Glomerular endothelial cell (primary cell): ENCODE data around the gene LETMD1. TPM values are rescaled to one million over a fixed set of nuclear protein-coding genes. Genes with fewer than 3 reads are reported as not detected.
A peak's percentile ranks its signal among the peaks of the same experiment; 100 is the strongest.
"Not testable (repeated sequence)": the region's sequence is repeated elsewhere in the genome, so short reads cannot be mapped to it uniquely, and the experiment has no call there.

Experiments used
- DNase-seq: peaks from one replicate; pipeline ENCODE4 v3.0.0-alpha.2; 2011; ENCODE audit warnings: low read depth, low spot score; ENCODE audit errors: extremely low read depth
- total RNA-seq: library from RNA; depleted of rRNA; stranded (reverse); fragments of >200 nt; gene quantifications from 2 replicates; pipeline ENCODE4 v1.2.3, GENCODE V29; 2015

Gene LETMD1, protein sequence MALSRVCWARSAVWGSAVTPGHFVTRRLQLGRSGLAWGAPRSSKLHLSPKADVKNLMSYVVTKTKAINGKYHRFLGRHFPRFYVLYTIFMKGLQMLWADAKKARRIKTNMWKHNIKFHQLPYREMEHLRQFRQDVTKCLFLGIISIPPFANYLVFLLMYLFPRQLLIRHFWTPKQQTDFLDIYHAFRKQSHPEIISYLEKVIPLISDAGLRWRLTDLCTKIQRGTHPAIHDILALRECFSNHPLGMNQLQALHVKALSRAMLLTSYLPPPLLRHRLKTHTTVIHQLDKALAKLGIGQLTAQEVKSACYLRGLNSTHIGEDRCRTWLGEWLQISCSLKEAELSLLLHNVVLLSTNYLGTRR
- 28.0 and 34.6 TPM in 2 replicates for total RNA-seq

DNA sequence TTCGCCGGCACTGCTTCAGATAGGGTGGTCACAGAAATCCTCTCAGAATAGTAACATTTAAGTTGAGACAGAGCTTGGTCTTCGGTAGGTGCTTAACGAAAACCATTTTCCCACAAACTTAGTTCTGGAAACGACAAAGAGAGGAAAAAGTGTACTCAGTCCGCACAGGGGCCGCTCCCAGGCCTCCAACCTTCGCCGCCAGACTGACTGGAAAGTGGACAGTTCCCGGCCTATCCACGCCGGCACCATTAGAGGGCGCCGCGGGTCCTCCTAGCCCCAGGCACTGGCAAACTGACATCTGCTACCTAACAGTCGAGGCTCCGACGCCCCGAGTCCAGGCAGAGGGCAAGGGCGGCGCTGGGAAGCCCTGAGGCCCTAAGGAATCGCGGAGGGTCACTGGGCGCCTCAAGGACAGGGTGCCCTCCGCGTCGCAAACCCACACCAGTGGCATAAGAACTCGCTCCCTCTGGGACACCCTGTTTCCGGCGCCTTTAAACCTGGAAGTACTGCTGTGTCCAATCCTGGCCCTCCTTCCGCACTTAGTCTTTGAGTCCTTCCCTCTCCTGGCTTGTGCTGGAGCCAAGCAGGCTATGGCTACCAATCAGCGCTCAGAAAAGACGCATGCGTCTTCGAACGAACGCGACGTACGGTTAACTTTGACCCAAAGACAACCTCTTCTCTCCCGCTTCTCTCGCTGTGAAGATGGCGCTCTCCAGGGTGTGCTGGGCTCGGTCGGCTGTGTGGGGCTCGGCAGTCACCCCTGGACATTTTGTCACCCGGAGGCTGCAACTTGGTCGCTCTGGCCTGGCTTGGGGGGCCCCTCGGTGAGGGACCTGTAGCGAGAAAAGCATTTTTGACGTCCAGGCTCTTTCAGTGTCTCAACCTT lies at the start of gene LETMD1:
LETMD1 (plus strand) TSS at position 673 of the 886 bp plus-strand sequence; CDS start at position 703, 30 bp downstream.
- DNase-seq: peak; percentile 96

DNA sequence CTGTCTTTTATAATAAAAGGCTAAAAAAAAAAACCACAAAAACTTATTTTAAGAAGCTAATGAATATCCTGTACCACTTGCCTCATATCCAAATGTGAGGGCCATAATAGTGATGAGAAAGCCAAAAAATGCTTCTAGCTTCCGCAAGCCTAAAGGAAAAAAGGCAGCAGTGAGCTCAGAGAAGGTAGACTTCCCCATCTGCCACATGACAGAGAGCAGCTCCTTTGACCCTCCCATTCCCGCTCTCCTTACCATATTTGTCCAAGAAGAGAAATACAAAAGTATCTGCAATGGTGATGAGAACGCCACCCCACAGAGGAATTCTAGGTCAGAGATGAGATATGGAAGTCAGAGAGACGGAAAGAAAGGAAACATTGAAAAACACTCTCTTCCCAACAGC lies 49.0 kb upstream of the LETMD1 start:
- DNase-seq: no peak

DNA sequence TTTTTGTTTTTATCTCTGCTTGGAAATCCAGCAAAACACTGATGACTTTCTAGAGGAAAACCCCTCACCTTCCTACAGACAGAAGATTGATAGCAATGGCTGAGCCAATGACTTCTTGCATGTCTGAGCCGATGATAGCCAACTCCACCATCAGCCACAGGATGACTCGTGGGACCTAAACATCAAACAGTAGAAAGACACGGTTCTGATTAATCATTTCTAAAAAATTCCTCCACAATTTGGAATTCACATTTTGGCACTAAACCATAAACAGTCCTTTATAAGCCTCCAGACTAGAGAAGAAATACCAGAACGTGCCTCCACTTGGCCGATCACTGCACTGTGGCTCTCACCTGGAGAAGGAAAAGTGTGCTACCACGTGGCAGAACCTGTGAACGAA lies 47.9 kb upstream of the LETMD1 start:
- DNase-seq: no peak

DNA sequence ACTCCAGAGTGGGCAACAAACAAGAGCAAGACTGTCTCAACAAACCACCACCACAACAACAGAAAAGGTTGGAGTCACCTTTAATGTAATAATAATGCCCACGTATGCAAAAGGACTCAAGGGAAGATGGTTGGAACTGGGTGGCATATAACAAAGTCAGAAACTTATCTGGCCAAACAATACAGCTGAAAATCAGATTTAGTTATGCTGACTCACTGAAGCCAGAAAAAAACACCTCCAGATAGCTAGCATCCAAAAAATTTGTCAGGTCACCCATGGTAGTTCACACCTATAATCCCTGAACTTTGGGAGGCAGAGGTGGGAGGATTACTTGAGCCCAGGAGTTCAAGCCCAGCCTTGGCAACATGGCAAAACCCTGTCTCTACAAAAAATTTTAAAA lies 46.3 kb upstream of the LETMD1 start:
- no peak for DNase-seq

DNA sequence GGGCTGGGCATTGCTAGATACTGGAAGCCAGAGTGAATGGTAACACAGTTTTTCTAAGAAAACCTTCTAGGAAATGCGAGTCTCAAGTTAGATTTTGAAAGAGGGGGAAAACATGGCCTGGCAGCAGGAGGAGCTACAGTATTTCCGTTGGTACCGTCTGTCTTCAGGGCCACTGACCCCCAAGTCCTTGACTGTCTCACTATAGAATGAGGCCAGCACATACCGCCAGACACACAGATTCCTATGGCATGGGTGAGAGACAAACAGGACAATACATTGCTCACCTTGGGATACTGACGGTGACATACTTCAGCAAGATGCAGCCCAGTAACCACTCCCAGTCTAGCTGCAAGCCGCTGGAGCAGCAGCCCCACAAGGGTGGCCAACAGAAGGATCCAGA lies 43.6 kb upstream of the LETMD1 start:
- no peak for DNase-seq

DNA sequence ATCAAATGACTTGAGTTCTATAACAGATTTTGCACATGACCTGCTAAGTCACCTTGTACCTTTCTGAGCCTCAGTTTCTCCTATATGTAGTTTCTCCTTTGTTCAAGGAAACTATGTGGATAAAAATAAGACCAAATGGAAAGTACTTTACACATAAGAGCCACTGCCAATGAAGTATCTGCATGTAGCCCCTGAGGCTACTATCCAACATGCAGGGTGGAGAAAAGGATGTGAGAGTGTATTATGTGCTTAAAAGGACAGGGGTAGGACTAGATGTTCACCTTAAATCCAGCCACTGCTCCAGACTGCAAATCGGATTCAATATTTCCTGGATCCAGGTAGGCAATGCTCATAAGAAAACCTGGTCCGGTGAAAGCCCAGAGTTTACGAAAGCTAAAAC lies 43.1 kb upstream of the LETMD1 start:
- no peak for DNase-seq

DNA sequence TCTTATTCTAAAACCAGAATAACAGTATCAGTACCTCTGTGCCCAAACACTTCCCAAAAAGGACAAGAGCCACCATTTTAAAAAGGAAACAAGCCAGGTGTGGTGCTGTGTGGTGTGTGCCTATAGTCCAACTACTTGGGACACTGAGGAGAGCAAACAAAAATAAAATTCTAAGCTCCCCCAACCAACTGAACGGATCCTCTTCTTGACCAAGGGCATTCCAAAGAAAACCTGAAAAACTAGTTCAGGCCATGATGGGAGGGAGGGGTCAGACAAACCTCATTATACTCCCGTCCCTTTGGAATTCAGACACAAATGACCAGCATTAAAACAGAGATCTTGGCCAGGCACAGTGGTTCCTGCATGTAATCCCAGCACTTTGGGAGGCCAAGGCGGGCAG lies 42.5 kb upstream of the LETMD1 start:
- DNase-seq: no peak

DNA sequence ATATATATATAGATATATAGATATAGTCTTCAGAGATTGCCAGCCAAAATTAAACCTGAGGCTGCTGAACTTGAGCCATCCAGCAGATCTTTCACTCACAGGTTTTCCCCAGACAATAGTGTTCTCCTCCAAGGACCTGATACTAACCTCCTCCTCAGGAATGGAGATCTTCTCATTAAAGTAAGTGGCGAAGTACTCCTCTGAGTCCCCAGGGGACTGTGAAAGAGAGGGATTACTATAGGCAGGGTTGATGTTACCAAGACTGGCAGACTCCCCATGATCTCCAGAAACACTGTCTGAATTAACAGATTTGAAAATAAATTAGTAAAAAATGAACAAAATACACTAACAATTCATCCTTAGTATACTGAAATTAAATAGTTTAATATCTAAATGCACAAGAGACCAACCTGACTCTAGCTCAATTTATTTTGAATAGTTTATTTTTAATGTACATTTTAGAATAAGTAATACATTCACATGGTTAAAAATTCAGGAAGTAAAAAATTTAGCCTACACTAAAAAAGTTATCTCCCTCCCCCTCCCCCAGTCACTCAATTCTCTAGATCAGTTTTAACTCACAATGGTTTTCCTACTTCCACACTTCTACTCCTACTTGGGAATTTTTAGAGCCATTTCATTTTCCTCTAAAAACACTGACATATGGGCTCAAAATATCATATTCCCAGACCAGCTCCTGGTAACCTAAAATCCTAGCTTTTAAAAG lies 39.6 kb upstream of the LETMD1 start:
- DNase-seq: no peak

DNA sequence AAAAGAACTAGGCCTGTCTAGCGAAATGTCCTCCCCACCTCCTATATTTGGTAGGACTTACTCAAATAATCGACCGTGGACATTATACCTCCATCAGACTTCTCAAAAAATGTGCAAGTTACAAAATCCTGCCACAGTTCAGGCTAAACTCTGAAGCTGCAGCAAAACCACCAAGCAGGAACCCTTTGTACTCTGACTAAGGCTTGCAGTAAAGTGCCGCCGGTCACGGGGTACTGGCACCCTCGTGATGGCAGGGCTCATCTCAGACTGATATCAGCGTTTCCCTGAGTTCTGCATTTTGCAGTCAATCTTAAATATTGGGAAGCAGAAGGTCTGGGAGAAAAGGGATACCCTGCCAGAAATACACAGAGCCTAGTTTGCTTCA lies 39.1 kb upstream of the LETMD1 start:
- no peak for DNase-seq

DNA sequence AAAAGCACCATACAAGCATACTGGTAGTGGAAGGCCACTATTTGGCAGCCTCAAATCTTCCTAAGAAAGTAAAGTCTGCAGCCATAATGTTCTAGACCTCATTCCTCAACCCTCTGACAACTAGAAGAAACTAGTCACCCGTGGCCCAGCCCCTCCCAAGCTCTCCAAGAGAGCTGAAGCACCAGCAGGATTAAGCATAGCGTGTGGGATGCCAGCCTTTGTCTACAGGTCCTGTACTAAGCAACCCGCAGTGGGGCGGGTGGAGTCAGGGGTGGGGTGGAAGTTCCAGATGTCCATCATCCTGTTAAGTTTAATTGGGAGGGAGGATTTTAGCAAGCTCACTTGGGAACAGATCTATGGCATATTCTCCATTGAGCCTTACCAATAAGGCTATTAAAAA lies 36.2 kb upstream of the LETMD1 start:
- no peak for DNase-seq

DNA sequence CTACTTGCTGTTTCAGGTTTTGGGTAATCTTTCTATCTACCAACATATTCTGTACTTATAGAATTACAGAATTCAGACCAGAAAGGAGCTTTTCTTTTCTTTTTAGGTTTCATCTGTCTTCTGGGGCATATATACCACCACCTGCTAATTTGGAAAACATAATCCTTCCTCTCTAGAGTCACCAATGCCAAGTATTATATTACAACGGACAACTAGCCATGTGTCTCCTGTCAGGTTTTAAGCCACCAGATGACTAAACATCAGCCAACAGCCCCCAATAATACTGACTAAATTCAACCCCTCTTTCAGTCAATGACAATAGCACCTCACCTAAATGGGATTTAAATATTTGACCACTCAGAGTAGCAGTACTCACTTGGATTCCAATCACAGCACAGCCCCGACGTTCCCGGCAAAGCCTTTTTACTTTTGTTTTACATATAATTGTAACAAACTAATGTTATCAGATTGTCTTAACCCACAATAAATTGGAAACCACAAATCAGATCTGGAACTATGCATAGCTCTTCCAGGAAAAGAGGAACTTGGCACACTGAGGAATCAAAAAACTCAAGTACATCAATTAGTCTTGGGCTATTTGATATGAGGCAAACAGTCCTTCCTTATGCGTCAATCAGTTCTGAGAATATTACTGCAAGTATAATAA lies 35.4 kb upstream of the LETMD1 start:
- no peak for DNase-seq

DNA sequence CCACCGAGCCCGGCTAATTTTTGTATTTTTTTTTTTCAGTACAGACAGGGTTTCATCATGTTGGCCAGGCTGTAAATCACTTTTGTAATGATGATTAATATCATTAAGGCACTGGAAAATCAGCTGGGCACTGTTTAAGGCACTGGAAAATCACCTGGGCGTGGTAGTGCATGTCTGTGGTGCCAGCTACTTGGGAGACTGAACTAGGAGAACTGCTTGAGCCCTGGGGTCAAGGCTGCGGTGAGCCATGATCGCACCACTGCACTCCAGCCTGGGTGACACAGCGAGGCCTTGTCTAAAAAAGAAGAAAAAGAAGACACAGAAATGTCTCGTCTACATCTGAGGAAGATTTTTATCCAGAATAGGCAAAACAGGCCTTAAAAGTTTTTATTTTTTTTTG lies 34.7 kb upstream of the LETMD1 start:
- no peak for DNase-seq

DNA sequence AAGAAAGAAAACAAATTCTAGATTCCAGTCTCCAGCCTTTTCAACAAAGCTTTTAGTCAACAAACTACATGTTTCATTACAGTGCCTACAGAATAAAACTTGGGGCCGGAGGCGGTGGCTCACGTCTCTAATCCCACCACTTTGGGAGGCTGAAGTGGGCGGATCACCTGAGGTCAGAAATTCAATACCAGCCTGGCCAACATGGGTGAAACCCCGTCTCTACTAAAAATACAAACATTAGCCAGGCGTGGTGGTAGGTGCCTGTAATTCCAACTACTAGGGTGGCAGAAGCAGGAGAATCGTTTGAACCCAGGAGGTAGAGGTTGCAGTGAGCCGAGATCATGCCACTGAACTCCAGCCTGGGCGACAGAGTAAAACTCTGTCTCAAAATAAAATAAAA lies 33.7 kb upstream of the LETMD1 start:
- not testable (repeated sequence) for DNase-seq

DNA sequence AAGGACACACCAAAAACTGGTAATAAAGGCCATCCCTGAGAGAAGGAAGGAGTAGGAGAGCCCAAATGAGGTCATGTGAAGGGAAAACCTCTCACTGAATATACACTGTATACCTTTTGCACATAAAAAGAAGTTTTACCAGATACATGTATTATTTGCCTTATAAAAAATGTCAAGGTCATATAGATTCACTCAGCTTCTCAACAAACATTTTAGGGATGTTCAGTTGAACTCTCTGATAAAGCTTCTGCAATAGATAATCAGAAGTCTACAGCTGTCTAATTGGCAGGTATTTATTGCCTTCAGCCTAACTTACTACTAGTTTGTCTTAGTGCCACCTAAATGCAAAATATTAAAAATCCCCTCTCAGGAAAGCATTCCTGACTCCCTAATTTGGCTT lies 30.7 kb upstream of the LETMD1 start:
- no peak for DNase-seq

DNA sequence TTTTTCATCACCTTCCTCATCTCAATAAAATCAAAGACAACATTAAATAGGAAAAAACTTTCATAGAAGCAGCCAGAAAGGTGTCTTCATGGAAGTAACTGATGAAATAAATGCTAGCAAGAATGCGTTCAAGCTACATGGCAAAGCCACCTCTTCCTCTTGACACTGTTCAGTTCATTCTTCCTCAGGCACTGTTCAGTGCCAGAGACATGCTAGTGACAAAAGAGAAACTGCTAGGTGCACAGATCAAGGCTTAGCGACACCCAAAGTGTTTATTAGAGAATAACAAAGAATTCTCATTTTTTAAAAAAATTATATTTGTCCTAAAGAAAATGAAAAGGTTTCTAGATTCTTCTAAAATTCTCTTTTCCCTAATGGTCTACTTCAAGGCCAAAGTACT lies 29.2 kb upstream of the LETMD1 start:
- no peak for DNase-seq

DNA sequence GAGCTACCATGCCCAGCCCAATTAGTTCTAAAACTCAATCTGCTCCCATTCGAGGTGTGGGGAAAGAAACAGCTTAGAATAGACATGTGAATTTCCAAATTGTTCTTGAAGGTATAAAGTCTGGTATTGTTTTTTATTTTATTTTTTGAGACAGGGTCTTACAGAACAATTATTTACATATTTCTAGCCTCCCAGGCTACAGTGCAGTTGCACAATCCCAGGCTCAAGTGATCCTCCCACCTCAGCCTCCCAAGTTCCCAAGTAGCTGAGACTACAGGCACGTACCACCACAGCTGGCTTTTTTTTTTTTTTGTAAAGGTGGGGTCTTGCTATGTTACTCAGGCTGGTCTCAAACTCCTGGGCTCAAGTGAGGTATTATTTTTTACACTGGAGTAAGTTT lies 28.2 kb upstream of the LETMD1 start:
- no peak for DNase-seq

DNA sequence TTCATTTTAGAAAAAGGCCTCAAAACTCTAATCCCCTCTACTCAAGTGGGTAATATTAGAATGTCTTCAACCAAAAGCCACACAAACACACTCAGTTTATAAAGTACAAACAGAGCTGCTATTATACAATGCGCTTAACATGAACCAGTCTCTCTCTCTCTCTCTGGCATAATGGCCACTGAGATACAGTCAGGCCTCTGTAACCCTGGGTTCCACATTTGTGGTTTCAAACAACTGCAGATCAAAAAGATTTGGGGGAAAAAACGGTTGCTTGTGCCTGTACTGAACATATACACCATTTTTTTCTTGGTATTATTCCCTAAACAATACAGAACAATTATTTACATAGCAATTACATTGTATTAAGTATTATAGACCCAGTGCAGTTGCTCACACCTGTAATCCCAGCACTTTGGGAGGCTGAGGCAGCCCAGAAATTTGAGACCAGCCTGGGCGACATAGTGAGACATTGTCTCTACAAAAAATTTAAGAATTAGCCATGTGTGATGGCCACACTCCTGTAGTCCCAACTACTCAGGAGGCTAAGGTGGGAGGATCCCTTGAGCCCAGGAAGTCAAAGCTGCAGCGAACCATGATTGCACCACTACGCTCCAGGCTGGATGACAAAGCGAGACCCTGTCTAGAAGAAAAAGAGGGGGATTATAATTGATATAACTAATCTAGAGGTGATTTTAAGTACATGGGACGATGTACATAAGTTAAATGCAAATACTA lies 27.5 kb upstream of the LETMD1 start:
- no peak for DNase-seq

DNA sequence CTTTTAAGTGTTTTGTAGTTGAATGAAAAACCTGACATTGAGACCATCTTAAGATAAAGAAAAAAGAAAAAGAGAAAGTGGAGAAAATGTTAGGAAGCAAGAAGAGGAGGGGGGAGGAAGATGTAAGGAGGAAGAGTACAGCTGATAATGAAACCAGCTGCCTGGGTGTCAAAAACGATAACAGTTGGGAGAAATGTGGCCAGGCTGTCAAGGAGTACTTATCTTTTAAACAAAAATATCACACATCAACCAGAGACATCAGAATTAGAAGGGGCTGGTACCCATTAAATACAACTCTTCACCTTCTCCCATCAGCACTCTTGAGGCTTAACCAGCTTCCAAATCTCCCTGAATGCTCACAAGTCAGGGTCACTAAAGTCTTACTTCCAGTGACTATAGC lies 26.4 kb upstream of the LETMD1 start:
- no peak for DNase-seq

DNA sequence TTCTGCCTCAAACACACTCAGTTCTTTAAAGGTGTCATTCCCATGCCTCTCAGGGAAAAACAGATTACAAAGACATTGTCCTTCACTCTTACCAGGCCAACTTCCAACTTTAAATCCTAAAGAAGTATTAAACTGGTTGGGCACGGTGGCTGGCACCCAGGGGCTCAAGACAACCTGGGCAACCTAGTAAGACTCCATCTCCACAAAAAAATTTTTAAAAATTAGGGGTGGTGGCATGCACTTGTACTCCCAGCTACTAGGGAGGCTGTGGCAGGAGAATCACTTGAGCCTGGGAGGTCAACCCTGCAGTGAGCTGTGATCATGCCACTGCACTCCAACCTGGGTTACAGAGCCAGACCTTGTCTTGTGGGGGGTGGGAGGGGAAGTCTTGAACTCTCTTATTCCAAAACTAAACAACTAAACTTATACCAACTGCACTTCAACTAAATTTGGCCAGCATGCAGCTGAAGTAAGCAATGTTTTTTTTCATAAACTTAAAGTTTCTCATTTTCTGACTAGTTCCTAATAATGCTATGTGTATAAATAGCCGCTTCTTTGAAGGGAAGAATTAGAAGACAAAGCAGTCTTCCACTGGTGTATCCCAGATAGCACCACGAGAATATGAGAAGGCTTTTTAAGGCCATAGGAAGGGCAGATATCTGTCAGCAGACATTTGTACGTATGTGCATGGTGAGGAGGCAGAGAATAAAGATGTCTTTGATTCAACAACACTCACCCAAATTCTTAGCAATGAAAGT lies 24.3 kb upstream of the LETMD1 start:
- no peak for DNase-seq
